HG03103 (cell line): ENCODE measurements around the gene CHMP2A.
A peak's percentile ranks its signal among the peaks of the same experiment; 100 is the strongest.

ENCODE experiments used
- ATAC-seq: cut with Tn5 transposase; IDR thresholded peaks from one replicate; pipeline ENCODE4 v1.9.1; 2021; ENCODE audit warnings: low read depth; ENCODE audit not compliant: unreplicated experiment

The CHMP2A gene

DNA sequence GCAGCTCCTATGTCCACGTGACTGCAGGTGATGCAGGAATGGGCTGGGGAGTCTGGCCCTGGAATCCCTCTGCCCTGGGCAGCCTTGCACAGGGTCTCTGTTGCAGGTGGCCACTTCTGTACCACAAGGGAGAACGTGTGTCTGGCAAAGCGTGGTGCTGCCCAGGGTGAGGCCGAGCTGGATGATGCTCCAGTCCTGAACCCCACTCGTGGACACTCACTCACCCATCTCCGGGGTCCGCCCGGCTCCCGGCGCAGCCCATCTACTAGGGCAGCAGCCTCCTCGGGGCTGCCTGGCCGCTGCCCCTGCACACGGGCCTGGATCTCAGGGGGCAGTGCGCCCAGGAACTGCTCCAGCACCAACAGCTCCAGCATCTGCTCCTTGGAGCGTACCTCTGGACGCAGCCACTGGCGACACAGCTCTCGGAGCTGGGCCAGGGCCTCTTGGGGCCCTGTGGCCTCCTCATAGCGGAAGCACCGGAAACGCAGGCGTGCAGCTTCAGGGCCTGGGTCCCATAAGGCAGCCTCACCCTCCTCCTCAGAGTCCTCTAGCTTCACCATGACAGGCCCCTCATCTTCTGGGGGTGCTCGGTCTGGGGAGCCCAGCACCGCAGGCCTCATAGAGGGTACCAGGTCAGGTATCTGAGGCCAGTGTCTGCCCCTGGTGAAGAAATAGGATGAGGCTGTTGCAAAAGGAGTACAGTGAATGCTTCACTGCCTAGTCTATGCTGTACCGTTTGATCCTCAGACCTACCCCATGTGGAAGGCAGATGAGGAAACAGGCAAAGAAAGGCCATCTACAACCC is 16.1 kb upstream of the CHMP2A start:
- ATAC-seq, result no peak

DNA sequence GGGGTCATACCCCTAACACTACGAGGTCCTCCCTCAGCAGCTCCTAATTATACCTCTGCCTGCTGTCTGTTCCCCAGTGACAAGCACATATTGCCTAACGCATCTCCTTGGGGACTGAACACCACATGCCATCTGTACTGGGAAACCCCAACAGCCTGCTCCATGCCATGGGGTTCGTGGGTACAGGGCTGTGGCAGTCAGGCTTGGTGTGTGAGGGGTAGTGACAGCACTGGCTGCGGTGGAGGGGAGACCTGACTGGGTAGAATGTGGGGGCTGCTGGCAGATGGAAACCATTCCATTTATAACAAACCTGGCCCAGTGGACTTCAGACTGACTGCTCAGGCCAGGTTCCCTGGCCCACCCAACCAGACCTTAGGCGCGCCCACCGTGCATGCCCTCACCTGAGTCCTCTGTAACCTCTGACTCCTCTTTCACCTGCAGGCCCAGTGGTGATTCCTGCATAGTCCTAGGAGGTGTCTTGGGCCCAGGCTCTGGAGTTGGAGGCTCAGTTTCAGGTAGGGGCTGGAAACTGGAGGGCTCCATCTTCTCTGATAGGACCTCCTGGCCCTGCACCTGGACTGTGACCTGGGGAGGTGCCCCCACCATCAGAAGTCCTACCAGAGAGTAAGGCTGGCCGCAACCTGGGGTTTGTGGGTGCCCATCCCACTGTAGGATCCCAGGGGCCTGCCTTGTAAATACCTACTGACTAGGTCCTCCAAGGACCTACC is 15.2 kb upstream of the CHMP2A start:
- ATAC-seq, result no peak

DNA sequence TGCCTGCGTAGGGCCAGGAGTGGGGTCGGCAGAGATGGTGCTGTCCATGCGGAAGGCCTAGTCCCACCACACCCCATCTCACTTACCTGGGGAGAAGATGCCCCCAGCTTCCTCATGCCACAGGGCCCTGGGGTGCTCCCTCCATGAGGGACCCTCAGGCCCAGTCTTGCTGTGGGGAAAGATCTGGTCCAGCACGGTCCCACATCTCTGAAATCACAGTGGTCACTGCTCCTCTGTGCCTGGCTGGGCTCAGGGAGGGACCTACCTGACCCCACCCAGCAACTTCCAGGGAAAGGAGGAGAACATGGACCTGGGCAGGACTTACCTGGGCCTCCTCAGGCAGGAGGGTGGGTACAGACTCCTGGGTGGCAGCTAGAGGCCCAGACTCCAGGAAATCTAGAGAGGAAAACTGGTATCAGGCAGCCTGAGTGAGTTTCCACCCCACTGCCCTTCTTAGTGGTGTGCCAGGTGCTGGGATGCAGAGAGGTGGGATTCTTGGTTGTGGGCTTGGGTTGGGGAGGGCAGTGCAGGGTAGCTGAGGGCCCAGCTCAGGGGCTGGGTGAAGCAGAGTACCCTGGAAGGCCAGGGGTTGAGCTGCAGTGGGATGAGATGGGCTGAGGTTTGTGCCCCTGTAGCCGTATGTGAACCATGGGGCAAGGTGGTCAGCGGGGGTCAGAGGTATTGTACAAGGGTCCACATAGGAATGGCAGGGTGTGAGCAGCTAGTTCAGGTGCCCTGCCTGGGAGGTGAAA is 14.5 kb upstream of the CHMP2A start:
- no peak for ATAC-seq

DNA sequence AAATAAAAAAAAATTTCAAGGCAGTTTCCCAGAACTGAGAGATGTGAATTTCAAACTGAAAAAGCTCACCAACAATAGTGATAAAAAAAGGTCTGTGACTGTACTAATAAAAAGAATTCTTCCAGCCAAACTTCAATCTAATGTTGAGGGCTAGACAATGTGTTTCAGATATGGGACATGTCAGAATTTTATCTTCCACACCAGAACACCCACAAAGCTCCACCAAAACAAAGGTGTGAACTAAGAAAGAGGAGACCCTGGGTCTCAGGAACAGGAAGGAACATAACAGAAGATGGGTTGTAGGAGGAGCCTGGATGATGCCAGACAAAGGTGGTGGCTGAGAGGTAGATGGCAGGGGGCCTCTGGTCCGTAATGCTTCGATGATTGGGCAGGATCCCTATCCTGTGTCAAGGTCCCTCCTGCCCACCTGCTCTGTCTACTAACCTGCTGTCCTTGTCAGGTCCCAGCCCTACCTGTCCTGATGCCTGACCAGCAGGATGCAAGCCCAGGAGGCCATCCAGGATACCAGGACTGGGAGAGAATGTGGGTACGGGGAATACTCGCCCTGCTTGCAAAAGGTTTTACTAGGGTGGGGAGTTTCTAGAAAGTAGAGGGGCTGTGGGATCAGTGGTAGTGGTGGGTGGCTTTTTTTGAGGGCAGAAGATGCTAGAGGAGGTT is 13.7 kb upstream of the CHMP2A start:
- ATAC-seq, result no peak

DNA sequence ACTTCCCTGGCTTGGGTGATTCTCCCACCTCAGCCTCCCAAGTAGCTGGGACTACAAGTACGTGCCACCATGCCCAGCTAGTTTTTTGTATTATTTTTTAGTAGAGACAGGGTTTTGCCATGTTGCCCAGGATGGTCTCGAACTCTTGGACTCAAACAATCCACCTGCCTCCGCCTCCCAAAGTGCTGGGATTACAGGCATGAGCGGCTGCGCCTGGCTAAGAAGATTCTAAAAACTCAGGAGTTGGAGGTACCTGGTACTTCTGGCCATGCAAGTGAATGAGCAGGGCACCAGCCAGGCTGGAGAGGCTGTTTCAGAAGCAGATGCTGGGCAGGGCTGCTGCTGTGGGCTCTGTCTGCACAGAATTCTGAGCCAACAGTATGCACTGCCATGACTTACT is 12.1 kb upstream of the CHMP2A start:
- ATAC-seq, result no peak

DNA sequence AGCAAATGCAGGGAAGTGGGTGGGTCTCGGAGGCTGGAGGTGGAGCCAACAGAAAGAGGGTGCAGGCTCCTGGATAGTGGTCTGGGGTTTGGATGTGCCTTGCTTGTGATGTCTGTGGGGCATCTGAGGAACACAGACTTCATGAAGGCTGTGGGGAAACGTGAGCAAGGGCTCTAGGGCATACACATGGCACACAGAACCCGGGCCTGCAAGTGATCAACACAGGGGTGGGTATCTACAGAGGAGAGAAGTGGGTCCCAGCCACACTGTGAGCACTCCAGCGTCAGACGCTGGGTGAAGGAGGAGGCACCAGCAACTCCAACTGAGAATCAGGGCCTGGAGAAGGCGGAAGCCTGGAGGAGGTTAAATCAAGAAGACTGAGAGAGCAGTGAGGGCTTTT is 8.9 kb upstream of the CHMP2A start:
- no peak for ATAC-seq

DNA sequence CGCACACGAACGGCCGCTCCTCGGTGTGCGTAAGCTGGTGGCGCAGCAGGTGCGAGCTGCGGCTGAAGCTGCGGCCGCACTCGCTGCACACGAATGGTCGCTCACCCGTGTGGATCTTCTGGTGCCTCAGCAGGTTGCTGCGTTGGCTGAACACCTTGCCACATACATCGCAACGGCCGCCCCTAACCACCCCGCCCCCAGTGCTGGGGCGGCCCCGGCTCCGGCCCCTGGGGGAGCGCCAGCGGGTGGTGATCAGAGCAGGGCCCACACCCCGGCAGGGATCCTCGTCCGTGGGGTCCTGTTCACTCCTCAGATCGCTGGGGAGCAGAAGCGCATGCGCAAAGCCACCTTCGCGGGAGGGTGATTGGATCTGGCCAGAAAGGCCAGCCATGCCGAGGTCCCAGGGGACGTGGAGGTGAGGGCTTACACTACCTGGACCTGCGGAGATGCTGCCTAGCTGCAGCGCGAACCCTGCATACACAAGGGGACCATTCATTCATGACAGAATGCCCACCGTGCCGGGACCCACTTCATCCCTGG is 8.2 kb upstream of the CHMP2A start:
- ATAC-seq, result no peak

DNA sequence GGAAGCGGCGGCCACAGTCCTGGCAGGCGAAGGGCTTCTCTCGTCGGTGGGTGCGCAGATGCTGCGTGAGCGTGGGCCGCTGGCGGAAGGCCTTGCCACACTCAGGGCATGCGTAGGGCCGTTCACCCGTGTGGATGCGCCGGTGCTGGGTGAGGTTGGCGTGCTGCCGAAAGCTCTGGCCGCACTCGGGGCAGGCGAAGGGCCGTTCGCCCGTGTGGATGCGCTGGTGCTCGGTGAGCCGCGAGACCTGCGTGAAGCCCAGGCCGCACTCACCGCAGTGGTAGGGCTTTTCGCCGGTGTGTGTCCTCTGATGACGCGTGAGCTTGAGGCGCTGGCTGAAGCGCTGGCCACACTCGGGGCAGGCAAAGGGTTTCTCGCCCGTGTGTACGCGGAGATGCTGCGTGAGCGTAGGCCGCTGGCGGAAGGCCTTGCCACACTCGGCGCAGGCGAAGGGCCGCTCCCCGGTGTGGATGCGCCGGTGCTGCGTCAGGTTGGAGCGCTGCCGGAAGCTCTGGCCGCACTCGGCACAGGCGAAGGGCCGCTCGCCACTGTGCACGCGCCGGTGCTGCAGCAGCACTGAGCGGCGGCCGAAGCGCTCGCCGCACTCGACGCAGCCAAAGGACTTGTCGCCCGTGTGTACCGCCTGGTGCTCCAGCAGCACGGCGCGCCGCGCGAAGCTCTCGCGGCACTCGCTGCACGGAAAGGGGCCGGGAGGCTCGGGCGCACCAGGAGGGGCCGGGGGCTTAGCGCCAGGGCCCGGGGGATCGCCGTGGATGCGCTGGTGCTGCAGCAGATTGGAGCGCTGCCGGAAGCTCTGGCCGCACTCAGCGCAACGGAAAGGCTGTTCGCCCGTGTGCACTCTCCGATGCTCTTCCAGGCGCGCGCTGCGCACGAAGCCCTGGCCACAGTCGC is 7.5 kb upstream of the CHMP2A start:
- ATAC-seq, result no peak

DNA sequence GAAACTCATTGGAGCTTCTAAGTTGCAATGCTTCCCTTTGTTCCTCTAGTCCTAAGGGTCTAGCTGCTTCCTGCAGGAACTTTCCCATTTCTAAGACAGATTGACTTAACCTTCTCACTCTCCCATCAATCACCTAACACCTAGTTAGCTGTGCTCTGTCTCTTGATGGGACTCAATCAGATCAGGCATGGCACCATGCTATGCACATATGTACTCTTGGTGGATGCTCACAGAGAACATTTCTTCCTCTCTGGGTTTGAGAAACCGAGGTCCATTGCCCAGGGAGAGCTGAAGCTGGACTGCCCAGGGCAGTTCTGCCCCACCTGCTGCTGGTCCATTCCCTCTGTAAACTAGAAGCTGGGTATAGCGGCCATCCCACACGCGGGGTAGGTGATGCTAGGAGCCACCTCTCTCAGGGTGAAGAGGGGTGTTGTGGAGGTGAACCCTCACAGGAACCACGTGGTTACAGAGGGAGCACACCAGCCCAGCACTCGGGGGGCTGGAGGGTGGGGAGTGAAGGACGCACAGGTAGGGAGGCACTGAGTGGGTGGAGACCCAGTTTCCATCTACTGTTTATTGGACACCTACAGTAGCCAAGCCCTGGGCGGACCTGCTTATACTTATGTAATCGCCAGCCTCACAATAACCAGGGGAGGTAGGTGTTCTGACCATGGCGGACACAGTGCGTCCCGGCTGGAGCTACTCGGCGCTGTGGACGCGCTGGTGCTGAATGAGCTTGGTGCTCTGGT is 6.6 kb upstream of the CHMP2A start:
- ATAC-seq, result no peak

DNA sequence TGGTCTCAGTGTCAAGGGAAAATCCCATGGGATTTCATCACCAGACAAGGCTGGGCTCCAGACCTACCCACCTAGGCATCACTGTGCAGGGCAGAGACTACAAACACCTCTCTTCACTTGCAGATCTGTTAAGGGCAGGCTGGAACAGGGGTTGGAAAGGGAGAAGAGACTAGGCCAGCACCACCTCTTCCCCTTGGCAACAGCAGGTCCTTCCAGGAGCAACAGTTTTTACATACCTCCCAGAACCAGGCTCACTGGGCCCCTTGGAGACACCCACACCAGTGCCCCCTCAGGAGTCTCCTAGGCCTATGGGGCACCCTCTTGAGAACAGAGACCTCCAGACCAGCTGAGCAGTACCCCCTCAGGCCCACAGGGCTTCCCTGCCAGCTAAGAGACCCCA is 6.0 kb upstream of the CHMP2A start:
- ATAC-seq, result no peak

DNA sequence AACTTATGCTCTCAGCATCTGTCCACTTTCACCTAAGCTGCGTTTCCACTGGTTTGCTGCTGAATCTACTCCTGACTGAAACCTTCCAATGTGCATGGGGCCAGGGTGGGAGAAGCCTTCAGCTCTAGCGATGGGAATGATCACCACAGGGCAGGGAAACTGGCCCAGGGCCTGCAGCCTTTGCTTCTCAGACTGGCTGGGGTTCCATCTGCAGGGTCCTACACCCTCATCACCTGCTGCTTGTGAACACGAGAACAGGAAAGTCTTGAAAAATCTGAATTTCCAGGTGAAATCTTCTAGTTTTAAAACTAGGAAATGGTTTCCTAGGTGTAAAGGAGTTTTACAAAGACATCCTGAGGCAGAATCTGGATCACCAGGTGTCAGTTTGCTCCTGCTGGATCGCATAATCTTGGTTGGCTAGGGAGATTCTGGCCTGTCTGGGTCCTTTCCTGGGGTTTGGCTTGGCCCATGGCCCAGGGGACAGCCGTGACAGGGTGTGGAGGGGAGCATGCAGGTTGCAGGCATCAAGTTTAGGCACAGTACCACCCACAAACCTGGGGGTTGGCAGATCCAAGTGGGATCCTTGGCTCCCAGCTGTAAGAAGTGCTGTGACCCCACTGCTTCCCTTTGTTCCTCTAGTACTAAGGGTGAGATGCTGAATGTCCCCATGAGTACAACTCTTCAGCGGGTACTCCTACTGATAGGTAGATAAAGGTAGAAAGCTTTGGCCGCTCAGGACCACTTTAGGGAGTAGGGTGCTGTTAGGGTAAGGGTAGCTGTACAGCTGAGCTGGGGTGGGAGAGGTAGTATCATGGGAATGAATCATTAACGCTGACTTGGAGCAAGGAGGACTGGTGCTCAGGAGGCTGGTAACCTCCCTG is 5.3 kb upstream of the CHMP2A start:
- no peak for ATAC-seq

DNA sequence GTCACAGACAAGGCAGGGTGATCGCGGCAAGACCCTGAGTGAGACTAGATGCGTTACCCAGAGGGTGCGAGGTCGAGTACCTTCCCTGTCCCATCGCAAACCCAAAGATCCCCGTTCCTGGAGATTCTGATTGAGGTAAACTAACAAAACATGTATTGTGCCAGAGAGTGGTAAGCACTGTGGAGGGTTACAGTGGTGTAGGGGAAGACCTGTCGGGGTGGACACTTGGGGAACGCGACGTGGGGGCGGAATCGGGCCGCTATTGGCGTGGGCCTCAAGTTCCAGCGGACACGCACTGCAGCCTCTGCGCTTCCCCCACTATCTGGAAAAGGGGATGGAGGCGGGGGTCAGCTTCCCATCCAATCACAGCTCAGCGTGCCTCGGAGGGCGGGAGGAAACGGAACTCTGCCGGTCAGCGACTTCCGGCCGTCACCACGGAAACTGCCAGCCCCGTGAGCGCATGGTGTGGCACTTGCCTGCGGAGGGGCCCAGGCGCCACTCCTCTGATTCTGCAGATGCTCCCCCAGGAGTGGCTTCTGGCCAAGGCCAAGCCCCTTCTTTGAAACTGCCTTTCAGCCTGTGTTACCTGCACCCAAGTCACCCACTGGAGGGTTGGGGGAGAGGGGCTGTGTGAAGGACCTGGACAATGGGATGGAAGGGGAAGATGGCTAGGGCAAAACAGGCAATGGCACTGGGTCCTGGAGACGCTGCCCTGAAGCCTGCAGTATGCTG is 4.5 kb upstream of the CHMP2A start:
- no peak for ATAC-seq

DNA sequence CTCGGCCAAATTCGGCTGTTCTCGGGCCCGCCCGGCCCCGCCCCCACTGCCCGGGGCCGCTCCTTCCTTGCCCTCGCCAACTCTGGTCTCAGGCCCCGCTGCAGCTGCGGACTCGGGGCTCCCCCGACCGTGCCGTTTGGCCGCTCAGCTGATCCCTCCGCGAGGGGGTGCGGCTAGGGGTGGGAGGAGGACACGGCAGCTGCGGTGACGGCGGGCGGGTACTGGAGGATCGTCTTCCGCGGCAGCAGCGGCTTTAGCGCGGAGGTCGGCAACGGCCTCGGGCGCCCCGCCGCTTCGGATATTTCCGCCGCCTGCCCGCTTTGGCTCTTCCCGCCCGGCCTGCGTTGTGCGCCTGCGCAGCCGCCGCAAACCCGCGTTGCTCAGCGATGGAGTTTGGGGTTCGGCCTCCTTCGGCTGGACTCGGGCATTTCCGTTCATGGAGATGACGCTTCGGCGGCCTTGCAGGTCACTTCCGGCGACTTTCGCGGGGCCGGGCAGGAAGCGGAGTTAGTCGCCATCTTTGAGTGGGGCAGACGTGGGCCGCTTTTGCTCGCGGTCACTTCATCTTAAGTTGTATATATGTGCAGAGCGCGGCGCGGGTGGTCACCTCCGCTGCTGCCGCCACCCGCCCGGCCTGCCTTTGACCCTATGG is 3.8 kb upstream of the CHMP2A start:
- ATAC-seq, result peak; percentile 48

DNA sequence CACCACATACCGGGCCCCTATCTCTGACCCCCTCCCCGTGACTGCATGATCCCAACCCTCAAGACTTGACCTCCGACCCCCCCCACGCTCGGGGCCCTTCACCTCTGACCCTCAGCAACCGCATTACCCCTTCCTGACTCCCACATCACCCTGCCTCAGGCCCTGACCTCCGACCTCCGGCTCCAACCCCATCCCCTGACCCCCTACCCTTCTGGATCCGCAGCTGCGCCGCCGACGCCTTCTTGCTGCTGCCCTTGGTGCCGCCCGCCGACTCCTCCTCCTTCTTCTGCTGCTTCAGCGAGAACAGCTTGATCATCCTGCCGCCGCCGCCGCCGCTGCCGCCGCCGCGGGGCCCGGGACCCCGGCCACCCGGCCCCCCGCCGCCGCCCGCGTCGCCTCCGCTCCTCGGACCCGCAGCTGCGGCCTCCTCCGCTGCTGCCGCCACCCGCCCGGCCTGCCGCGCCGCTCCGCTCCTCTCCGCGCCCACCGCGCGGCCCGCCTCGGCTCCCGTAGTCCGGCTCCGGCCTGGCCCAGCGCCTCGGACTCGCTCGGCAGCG is 3.2 kb upstream of the CHMP2A start, which contains the start of gene UBE2M:
TSS of gene UBE2M (minus strand) at position 546 of the 557 bp plus-strand sequence. CDS start at position 316, 230 bp downstream.
- ATAC-seq, result no peak

DNA sequence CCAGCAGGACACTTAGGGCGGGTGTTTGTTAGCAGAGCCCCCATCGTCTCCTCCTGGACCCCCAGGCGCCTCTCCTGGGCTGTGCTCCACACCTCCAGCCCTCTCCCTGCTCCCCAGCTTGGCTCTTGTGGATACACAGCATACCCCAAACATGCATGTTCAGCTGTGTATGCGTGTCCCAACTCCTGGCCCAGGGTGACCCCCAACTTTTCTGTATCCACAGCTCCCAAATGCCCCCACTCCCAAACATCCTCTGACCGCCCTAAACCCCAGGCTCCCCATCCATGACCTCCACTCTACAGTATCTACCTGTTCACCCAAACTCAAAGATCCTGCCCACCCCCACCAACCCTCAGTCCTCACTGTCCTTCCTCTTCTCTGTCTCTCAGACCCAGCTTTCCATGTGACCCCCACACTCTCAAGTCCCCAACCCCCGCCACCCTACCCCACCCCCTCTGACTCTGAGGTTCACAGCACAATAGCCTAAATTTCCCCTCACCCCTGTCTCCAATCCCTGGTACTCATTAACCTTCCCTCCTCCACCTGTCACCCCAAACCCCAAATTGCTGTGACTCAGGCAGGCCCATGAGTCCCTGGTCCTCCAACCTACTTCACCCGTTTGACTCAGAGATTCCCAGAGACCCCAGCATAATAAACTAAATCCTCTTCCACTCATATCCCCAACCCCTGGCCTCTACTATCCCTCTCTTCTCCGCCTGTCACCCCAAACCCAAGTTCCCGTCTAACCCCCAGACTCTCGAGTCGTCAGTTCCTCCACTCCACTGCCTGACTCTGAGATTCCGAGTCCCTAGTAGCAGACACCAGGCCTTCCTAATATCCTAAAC is 2.5 kb upstream of the CHMP2A start:
- no peak for ATAC-seq
